ENCODE results near the gene PHLDB2. TPM values are rescaled to one million over a fixed set of nuclear protein-coding genes. Genes with fewer than 3 reads are reported as not detected.

Gene PHLDB2
- total RNA-seq, 1 donor from 2014 or later, result 142 TPM

DNA sequence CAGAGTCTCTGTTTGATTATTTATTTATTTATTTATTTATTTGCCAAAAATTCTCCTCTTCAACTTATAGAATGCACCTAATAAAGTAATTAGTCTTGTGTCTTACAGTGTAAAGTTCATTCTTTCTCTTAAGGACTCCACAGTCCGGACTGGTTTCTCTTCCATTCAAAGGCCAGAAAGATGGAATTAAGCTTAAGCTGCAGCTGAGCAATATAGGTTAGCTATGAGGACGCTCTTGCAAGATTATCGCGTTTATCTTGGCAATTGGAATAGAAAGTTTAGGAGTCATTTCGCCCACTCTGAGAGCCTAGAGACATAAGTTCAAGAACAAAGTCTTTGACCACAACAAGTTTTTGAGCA is 154.7 kb downstream of the PHLDB2 start:
- no peak for DNase-seq (ENCODE audit: low spot score)

- no peak for DNase-seq (ENCODE audit: low spot score)
These were observed 158.0 kb downstream of the PHLDB2 start for GRCh38 chr3:112017091-112017490.

GRCh38 chr3:112018712-112019111 is 159.6 kb downstream of the PHLDB2 start:
- DNase-seq (ENCODE audit: low spot score), result no peak

DNA sequence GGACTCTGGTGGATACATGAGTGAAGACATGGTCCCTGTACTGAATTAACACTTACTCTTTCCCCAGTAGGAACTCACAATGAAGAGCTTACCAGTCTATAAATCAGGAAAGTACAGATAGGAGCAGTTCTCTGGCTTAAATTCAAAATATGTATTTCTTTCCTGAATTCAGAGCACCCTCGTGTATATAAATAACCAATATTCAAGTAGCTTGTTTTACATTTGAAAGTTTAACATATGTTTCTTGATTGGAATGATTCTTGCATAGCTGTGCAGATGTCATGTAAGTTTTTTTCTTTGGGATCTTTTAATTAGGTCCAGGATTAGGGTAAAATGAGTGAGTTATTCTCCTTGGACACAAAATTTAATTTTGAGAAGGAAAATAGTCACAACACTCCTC is 160.7 kb downstream of the PHLDB2 start:
- no peak for DNase-seq (ENCODE audit: low spot score)

GRCh38 chr3:112020674-112021085 is 161.6 kb downstream of the PHLDB2 start:
- no peak for DNase-seq (ENCODE audit: low spot score)

Other genes starting within 250 kb of the PHLDB2 start
- 0.64 TPM for gene PLCXD2, start 184.6 kb upstream of the PHLDB2 start, total RNA-seq
- 17.6 TPM for gene ABHD10, start 119.8 kb downstream of the PHLDB2 start, total RNA-seq
- not detected for gene TAGLN3, start 139.7 kb downstream of the PHLDB2 start, total RNA-seq
- gene TMPRSS7, start 175.5 kb downstream of the PHLDB2 start, total RNA-seq, result not detected
- 3.6 TPM for gene C3orf52, start 227.1 kb downstream of the PHLDB2 start, total RNA-seq